Trophoblast cell (in vitro differentiated cells and primary cell): Measurements from ENCODE around the gene CYP4F22.

Source experiments
- DNase-seq, 2 donors: peaks; one replicate each; pipeline ENCODE4 v3.0.0-alpha.2; 2016
- H2AFZ ChIP-seq: 2 replicates; pipeline ENCODE4 v1.6.1; 2013; ENCODE audit warnings: low read length, moderate library complexity, mild to moderate bottlenecking; ENCODE audit not compliant: insufficient read depth, poor library complexity
- H2AK5ac ChIP-seq: 2 replicates; pipeline ENCODE4 v1.6.1; 2013; ENCODE audit warnings: mild to moderate bottlenecking, low read length
- H2BK120ac ChIP-seq: 2 replicates; pipeline ENCODE4 v1.6.1; 2013; ENCODE audit warnings: low read length, mild to moderate bottlenecking, moderate library complexity; ENCODE audit not compliant: insufficient read depth, poor library complexity
- H2BK12ac ChIP-seq: 2 replicates; pipeline ENCODE4 v1.6.1; 2013; ENCODE audit warnings: mild to moderate bottlenecking, low read length, moderate library complexity
- H2BK5ac ChIP-seq: 2 replicates; pipeline ENCODE4 v1.6.1; 2013; ENCODE audit warnings: low read length, low read depth, moderate library complexity, mild to moderate bottlenecking; ENCODE audit not compliant: poor library complexity
- H3K14ac ChIP-seq: 2 replicates; pipeline ENCODE4 v1.6.1; 2013; ENCODE audit warnings: mild to moderate bottlenecking, low read length
- H3K18ac ChIP-seq: 2 replicates; pipeline ENCODE4 v1.6.1; 2013; ENCODE audit warnings: mild to moderate bottlenecking, low read length
- H3K23ac ChIP-seq: 2 replicates; pipeline ENCODE4 v1.6.1; 2013; ENCODE audit warnings: low read length
- H3K27ac ChIP-seq: 2 replicates; pipeline ENCODE4 v1.5.1; 2013; ENCODE audit warnings: low read depth, mild to moderate bottlenecking, inconsistent platforms, low read length, moderate library complexity
- H3K27me3 ChIP-seq: 2 replicates; pipeline ENCODE4 v1.6.1; 2013; ENCODE audit warnings: inconsistent platforms, mild to moderate bottlenecking, low read length, moderate library complexity; ENCODE audit not compliant: insufficient read depth
- H3K36me3 ChIP-seq, 2 experiments: 1 replicate in 1 of 2; 2 replicates in 1 of 2; pipeline ENCODE4 v1.6.1; 2013; ENCODE audit warnings: low read length in 2 of 2, mild to moderate bottlenecking in 2 of 2, moderate library complexity in 1 of 2; ENCODE audit not compliant: insufficient read depth in 2 of 2, control insufficient read depth in 1 of 2
- H3K4ac ChIP-seq: 2 replicates; pipeline ENCODE4 v1.6.1; 2013; ENCODE audit warnings: low read depth, mild to moderate bottlenecking, low read length, moderate library complexity
- H3K4me1 ChIP-seq, 2 experiments: 1 replicate in 1 of 2; 2 replicates in 1 of 2; pipeline ENCODE4 v1.6.1; 2013; ENCODE audit warnings: low read length in 2 of 2, mild to moderate bottlenecking in 2 of 2, moderate library complexity in 1 of 2; ENCODE audit not compliant: insufficient read depth in 2 of 2, control insufficient read depth in 1 of 2
- H3K4me2 ChIP-seq: 2 replicates; pipeline ENCODE4 v1.6.1; 2013; ENCODE audit warnings: inconsistent platforms, mild to moderate bottlenecking, low read length, moderate library complexity
- H3K4me3 ChIP-seq: 2 replicates; pipeline ENCODE4 v1.5.1; 2013; ENCODE audit warnings: mild to moderate bottlenecking, low read depth, low read length, inconsistent platforms
- H3K79me1 ChIP-seq: one replicate; pipeline ENCODE4 v1.6.1; 2013; ENCODE audit warnings: low read length
- H3K79me2 ChIP-seq: 2 replicates; pipeline ENCODE4 v1.6.1; 2013; ENCODE audit warnings: low read length, mild to moderate bottlenecking; ENCODE audit not compliant: control insufficient read depth, insufficient read depth, poor library complexity
- H3K9ac ChIP-seq: 2 replicates; pipeline ENCODE4 v1.6.1; 2013; ENCODE audit warnings: mild to moderate bottlenecking, low read length
- H3K9me3 ChIP-seq: 2 replicates; pipeline ENCODE4 v1.6.1; 2013; ENCODE audit warnings: low read depth, mild to moderate bottlenecking, control low read depth, inconsistent platforms, low read length; ENCODE audit not compliant: insufficient read depth
- H4K12ac ChIP-seq: 2 replicates; pipeline ENCODE4 v1.6.1; 2013; ENCODE audit warnings: low read depth, mild to moderate bottlenecking, low read length, moderate library complexity
- H4K8ac ChIP-seq: 2 replicates; pipeline ENCODE4 v1.6.1; 2013; ENCODE audit warnings: low read depth, mild to moderate bottlenecking, low read length, moderate library complexity
- H4K91ac ChIP-seq: one replicate; pipeline ENCODE4 v1.6.1; 2013; ENCODE audit warnings: low read depth, mild to moderate bottlenecking, low read length, moderate library complexity
- WGBS: extraction: QIAGEN DNeasy Blood & Tissue Kit; methylation state at CpG from one replicate; pipeline ENCODE4 v1.1.7; 2013; ENCODE audit warnings: missing lambda C conversion rate; ENCODE audit not compliant: insufficient read length, insufficient coverage; ENCODE audit errors: extremely low coverage; 5-methylcytosine and 5-hydroxymethylcytosine counted together

The CYP4F22 gene

GRCh38 chr19:15526408-15526807 lies 18.1 kb downstream of the CYP4F22 start:
- Histone ChIP-seq H3K9me3 (peaks cover 47% of the 10 kb centered on the region), H2BK12ac (no peak overlapping the region), H2BK120ac (no peak overlapping the region), H3K4me2 (no peak overlapping the region), H4K8ac (no peak overlapping the region), H3K23ac (no peak overlapping the region), H2BK5ac (no peak overlapping the region), H3K4ac (no peak overlapping the region), H3K36me3 (no peaks in the 10 kb centered on the region), H2AK5ac (no peak overlapping the region), H3K18ac (no peak overlapping the region), H4K91ac (no peak overlapping the region), H3K79me1 (no peaks in the 10 kb centered on the region), H3K27ac (no peak overlapping the region), H4K12ac (no peak overlapping the region), H2AFZ (no peak overlapping the region), H3K9ac (no peak overlapping the region), H3K4me3 (no peak overlapping the region), H3K4me1 (no peaks in the 10 kb centered on the region), H3K79me2 (no peaks in the 10 kb centered on the region), H3K14ac (no peak overlapping the region), H3K27me3 (no peaks in the 10 kb centered on the region)
- no CpG with 5 or more reads among the region's 2 CpGs for WGBS
- DNase-seq: no peak

GRCh38 chr19:15527705-15528104 lies 19.4 kb downstream of the CYP4F22 start:
- H3K4me2 ChIP-seq: no peak overlapping the region
- WGBS: no CpG with 5 or more reads among the region's 3 CpGs
- H4K12ac ChIP-seq: no peak overlapping the region
- no peak overlapping the region for H2BK12ac ChIP-seq
- no peaks in the 10 kb centered on the region for H3K79me1 ChIP-seq
- no peak overlapping the region for H4K91ac ChIP-seq
- H3K4me3 ChIP-seq: no peak overlapping the region
- no peak overlapping the region for H3K14ac ChIP-seq
- H2BK5ac ChIP-seq: no peak overlapping the region
- H3K9ac ChIP-seq: no peak overlapping the region
- peaks cover 46% of the 10 kb centered on the region for H3K9me3 ChIP-seq
- no peaks in the 10 kb centered on the region for H3K4me1 ChIP-seq
- no peak overlapping the region for H2AFZ ChIP-seq
- no peak overlapping the region for H4K8ac ChIP-seq
- H3K27ac ChIP-seq: no peak overlapping the region
- H3K23ac ChIP-seq: no peak overlapping the region
- H3K79me2 ChIP-seq: no peaks in the 10 kb centered on the region
- H2AK5ac ChIP-seq: no peak overlapping the region
- DNase-seq: no peak
- H2BK120ac ChIP-seq: no peak overlapping the region
- no peak overlapping the region for H3K4ac ChIP-seq
- no peak overlapping the region for H3K18ac ChIP-seq
- H3K36me3 ChIP-seq: no peaks in the 10 kb centered on the region
- no peaks in the 10 kb centered on the region for H3K27me3 ChIP-seq

GRCh38 chr19:15529774-15530372 lies 21.5 kb downstream of the CYP4F22 start:
- no peak overlapping the region for H3K4me3 ChIP-seq
- H3K79me2 ChIP-seq: no peaks in the 10 kb centered on the region
- H2AK5ac ChIP-seq: no peak overlapping the region
- WGBS: no CpG with 5 or more reads among the region's 8 CpGs
- no peaks in the 10 kb centered on the region for H3K27me3 ChIP-seq
- DNase-seq: peak in 1 of 2 donors; percentile 8
- no peak overlapping the region for H4K8ac ChIP-seq
- H2AFZ ChIP-seq: no peak overlapping the region
- H3K9me3 ChIP-seq: peaks cover 50% of the 10 kb centered on the region
- no peak overlapping the region for H4K12ac ChIP-seq
- no peak overlapping the region for H3K18ac ChIP-seq
- no peak overlapping the region for H3K23ac ChIP-seq
- no peak overlapping the region for H3K27ac ChIP-seq
- no peak overlapping the region for H2BK120ac ChIP-seq
- no peak overlapping the region for H4K91ac ChIP-seq
- no peak overlapping the region for H2BK12ac ChIP-seq
- no peaks in the 10 kb centered on the region for H3K36me3 ChIP-seq
- no peaks in the 10 kb centered on the region for H3K4me1 ChIP-seq
- no peaks in the 10 kb centered on the region for H3K79me1 ChIP-seq
- H3K4me2 ChIP-seq: no peak overlapping the region
- H3K9ac ChIP-seq: no peak overlapping the region
- no peak overlapping the region for H3K14ac ChIP-seq
- H3K4ac ChIP-seq: no peak overlapping the region
- no peak overlapping the region for H2BK5ac ChIP-seq

GRCh38 chr19:15532779-15533521 lies 24.6 kb downstream of the CYP4F22 start:
- Histone ChIP-seq H3K27ac (no peak overlapping the region), H2BK12ac (no peak overlapping the region), H3K4me2 (no peak overlapping the region), H3K4ac (no peak overlapping the region), H4K91ac (no peak overlapping the region), H3K18ac (no peak overlapping the region), H3K79me2 (no peaks in the 10 kb centered on the region), H3K4me3 (no peak overlapping the region), H3K79me1 (no peaks in the 10 kb centered on the region), H3K9ac (no peak overlapping the region), H3K36me3 (no peaks in the 10 kb centered on the region), H2BK120ac (no peak overlapping the region), H3K23ac (no peak overlapping the region), H2BK5ac (no peak overlapping the region), H3K4me1 (no peaks in the 10 kb centered on the region), H3K27me3 (no peaks in the 10 kb centered on the region), H4K8ac (no peak overlapping the region), H2AK5ac (no peak overlapping the region), H3K9me3 (peaks cover 54% of the 10 kb centered on the region), H4K12ac (no peak overlapping the region), H2AFZ (no peak overlapping the region), H3K14ac (no peak overlapping the region)
- WGBS: no CpG with 5 or more reads among the region's 2 CpGs
- DNase-seq: peak in 1 of 2 donors; percentile 10
